ENCODE data around the gene LHX2. TPM values are rescaled to one million over a fixed set of nuclear protein-coding genes. Genes with fewer than 3 reads are reported as not detected.

Gene LHX2
- total RNA-seq, 2 experiments from 2014 or later, result not detected

DNA sequence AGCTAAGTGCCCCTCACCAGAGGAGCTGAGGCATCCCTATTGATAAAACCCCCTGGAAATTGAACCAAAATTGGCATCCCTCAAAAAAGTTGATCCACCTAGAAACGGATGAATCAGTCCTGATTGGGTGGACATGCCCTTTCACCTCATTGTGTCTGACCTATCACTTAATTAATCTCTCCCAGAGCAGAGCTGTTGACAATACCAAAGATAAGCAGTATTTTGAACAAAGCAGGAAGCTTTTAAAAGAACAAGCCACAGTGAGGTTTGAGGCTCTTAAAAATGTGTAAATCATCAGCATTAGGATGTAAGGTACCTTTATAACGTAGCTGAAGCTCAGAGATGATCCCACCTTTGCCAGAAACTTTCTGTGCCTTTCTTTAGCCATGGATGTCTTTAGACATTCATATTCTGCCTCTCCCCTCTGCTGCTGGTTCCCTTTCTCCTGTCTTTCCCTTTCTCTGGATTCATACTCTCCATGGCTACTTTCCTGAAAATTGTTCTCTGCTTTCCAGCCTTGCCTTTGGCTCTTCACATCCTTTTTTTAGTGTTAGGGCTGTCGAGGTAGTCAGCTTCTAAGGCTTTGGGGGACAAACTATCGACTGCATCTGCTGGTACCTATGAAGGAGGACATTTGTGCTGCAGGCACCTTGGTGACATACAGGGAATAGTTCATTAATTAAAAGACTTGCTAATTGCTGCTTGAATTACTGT lies 7.8 kb upstream of the LHX2 start:
- peaks cover 88% of the 10 kb centered on the region for H3K27me3 Mint-ChIP-seq
- ChIA-PET POLR2A (no interaction called here), CTCF (interaction anchor here (0.6 kb wide), 1 partner anchor 39 kb away, joined by 3 read pairs; no protein-coding TSS in a partner anchor)
- DNase-seq, result no peak
- peaks cover 4% of the 10 kb centered on the region for H3K36me3 Mint-ChIP-seq (ENCODE audit: low read depth)
- no peak overlapping the region for H3K4me3 Mint-ChIP-seq
- no peak overlapping the region for H3K27ac Mint-ChIP-seq
- H3K9me3 Mint-ChIP-seq, result no peaks in the 10 kb centered on the region
- peaks cover 17% of the 10 kb centered on the region for H3K4me1 Mint-ChIP-seq

GRCh38 chr9:124004593-124004992 lies 7.0 kb upstream of the LHX2 start:
- peaks cover 3% of the 10 kb centered on the region for H3K36me3 Mint-ChIP-seq (ENCODE audit: low read depth)
- peaks cover 91% of the 10 kb centered on the region for H3K27me3 Mint-ChIP-seq
- H3K4me3 Mint-ChIP-seq, result no peak overlapping the region
- no peaks in the 10 kb centered on the region for H3K9me3 Mint-ChIP-seq
- H3K4me1 Mint-ChIP-seq, result peaks cover 15% of the 10 kb centered on the region
- ChIA-PET CTCF (interaction anchor here (0.6 kb wide), 1 partner anchor 39 kb away, joined by 3 read pairs; no protein-coding TSS in a partner anchor), POLR2A (no interaction called here)
- DNase-seq, result no peak
- H3K27ac Mint-ChIP-seq, result no peak overlapping the region

- DNase-seq, result no peak
- CTCF ChIA-PET, result no interaction called here
- no peaks in the 10 kb centered on the region for H3K9me3 Mint-ChIP-seq
- peaks cover 97% of the 10 kb centered on the region for H3K27me3 Mint-ChIP-seq
- H3K4me3 Mint-ChIP-seq, result no peak overlapping the region
- no peak overlapping the region for H3K27ac Mint-ChIP-seq
- peaks cover 8% of the 10 kb centered on the region for H3K36me3 Mint-ChIP-seq (ENCODE audit: low read depth)
- POLR2A ChIA-PET, result no interaction called here
- peaks cover 18% of the 10 kb centered on the region for H3K4me1 Mint-ChIP-seq
Measured at GRCh38 chr9:124005029-124005771, 6.4 kb upstream of the LHX2 start.

GRCh38 chr9:124006448-124007361 lies 4.9 kb upstream of the LHX2 start:
- Mint-ChIP-seq H3K4me3 (no peak overlapping the region), H3K36me3 (ENCODE audit: low read depth) (peaks cover 13% of the 10 kb centered on the region), H3K9me3 (no peaks in the 10 kb centered on the region), H3K4me1 (peaks cover 13% of the 10 kb centered on the region), H3K27me3 (peaks cover 90% of the 10 kb centered on the region), H3K27ac (no peak overlapping the region)
- DNase-seq, result no peak
- POLR2A ChIA-PET, result interaction anchor here (0.7 kb wide), 1 partner anchor 11 kb away, joined by 3 read pairs; no protein-coding TSS in a partner anchor
- CTCF ChIA-PET, result no interaction called here

GRCh38 chr9:124007565-124008302 lies 3.8 kb upstream of the LHX2 start:
- peaks cover 13% of the 10 kb centered on the region for H3K4me1 Mint-ChIP-seq
- ChIA-PET CTCF (no interaction called here), POLR2A (interaction anchor here (0.7 kb wide), 1 partner anchor 10 kb away, joined by 3 read pairs; no protein-coding TSS in a partner anchor)
- no peaks in the 10 kb centered on the region for H3K9me3 Mint-ChIP-seq
- peaks cover 81% of the 10 kb centered on the region for H3K27me3 Mint-ChIP-seq
- DNase-seq, result no peak
- peaks cover 13% of the 10 kb centered on the region for H3K36me3 Mint-ChIP-seq (ENCODE audit: low read depth)
- H3K27ac Mint-ChIP-seq, result peak overlapping the region; percentile 4
- H3K4me3 Mint-ChIP-seq, result peak overlapping the region; percentile 12

DNA sequence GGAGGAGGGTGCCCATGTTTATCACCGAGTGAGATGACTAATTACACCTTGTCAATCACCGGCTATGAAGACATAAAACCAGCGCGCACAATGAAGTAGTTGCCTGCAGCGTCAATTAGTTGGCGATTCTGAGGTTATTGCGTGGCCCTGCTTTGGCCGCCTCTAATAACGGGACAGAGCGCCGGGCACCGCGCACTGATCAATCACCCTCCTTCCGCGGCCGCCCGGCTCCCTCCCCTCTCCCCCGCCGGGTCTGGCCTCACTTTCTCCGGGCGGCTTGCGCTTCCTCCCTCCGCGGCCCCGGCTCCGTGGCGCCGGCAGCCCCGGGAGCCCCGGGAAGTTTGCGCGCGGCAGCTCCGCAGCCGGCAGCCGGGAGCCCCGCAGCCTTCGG lies 3.3 kb upstream of the LHX2 start:
- POLR2A ChIA-PET, result no interaction called here
- H3K4me3 Mint-ChIP-seq, result peak overlapping the region; percentile 12
- no peak for DNase-seq

GRCh38 chr9:124008694-124009530 lies 2.7 kb upstream of the LHX2 start:
- H3K36me3 Mint-ChIP-seq (ENCODE audit: low read depth), result peaks cover 15% of the 10 kb centered on the region
- peak overlapping the region; percentile 63 for H3K27ac Mint-ChIP-seq
- CTCF ChIA-PET, result no interaction called here
- H3K27me3 Mint-ChIP-seq, result peaks cover 78% of the 10 kb centered on the region
- no peaks in the 10 kb centered on the region for H3K9me3 Mint-ChIP-seq
- POLR2A ChIA-PET, result no interaction called here
- H3K4me3 Mint-ChIP-seq, result peak overlapping the region; percentile 13
- H3K4me1 Mint-ChIP-seq, result peaks cover 17% of the 10 kb centered on the region
- no peak for DNase-seq

More for the DNA sequence above, 3.3 kb upstream of the LHX2 start:
- Mint-ChIP-seq H3K4me1 (peaks cover 15% of the 10 kb centered on the region), H3K27me3 (peaks cover 78% of the 10 kb centered on the region), H3K9me3 (no peaks in the 10 kb centered on the region), H3K27ac (peak overlapping the region; percentile 4), H3K36me3 (ENCODE audit: low read depth) (peaks cover 13% of the 10 kb centered on the region)
- CTCF ChIA-PET, result no interaction called here

- Mint-ChIP-seq H3K4me3 (peak overlapping the region; percentile 13), H3K36me3 (ENCODE audit: low read depth) (peaks cover 15% of the 10 kb centered on the region), H3K27ac (peak overlapping the region; percentile 63), H3K9me3 (no peaks in the 10 kb centered on the region), H3K27me3 (peaks cover 79% of the 10 kb centered on the region), H3K4me1 (peaks cover 18% of the 10 kb centered on the region)
- CTCF ChIA-PET, result no interaction called here
- no peak for DNase-seq
- POLR2A ChIA-PET, result no interaction called here
Measured at GRCh38 chr9:124009531-124010217, 1.9 kb upstream of the LHX2 start.

GRCh38 chr9:124010303-124010664 lies 1.3 kb upstream of the LHX2 start:
- H3K4me3 Mint-ChIP-seq, result no peak overlapping the region
- DNase-seq, result no peak
- ChIA-PET POLR2A (no interaction called here), CTCF (no interaction called here)
- H3K36me3 Mint-ChIP-seq (ENCODE audit: low read depth), result peaks cover 15% of the 10 kb centered on the region
- H3K4me1 Mint-ChIP-seq, result peaks cover 18% of the 10 kb centered on the region
- H3K27me3 Mint-ChIP-seq, result peaks cover 77% of the 10 kb centered on the region
- H3K9me3 Mint-ChIP-seq, result no peaks in the 10 kb centered on the region
- H3K27ac Mint-ChIP-seq, result no peak overlapping the region

- POLR2A ChIA-PET, result no interaction called here
- no peak for DNase-seq
Measured at GRCh38 chr9:124010665-124011321, 775 bp upstream of the LHX2 start.

More at GRCh38 chr9:124010665-124011321, 775 bp upstream of the LHX2 start:
- peaks cover 18% of the 10 kb centered on the region for H3K4me1 Mint-ChIP-seq
- H3K27me3 Mint-ChIP-seq, result peaks cover 77% of the 10 kb centered on the region
- H3K9me3 Mint-ChIP-seq, result no peaks in the 10 kb centered on the region
- H3K27ac Mint-ChIP-seq, result no peak overlapping the region
- CTCF ChIA-PET, result no interaction called here
- peaks cover 15% of the 10 kb centered on the region for H3K36me3 Mint-ChIP-seq (ENCODE audit: low read depth)
- no peak overlapping the region for H3K4me3 Mint-ChIP-seq
